HTERT RPE-1 (cell line): Measurements from ENCODE around the gene ITPKB.

Source experiments
- in situ Hi-C: fragments of 300-500 bp; cut with MboI; formaldehyde crosslinking; loops from 4 replicates; pipeline ENCODE4 v1.14.3; 2020; ENCODE audit warnings: low sequenced_read_pairs

Gene ITPKB

DNA sequence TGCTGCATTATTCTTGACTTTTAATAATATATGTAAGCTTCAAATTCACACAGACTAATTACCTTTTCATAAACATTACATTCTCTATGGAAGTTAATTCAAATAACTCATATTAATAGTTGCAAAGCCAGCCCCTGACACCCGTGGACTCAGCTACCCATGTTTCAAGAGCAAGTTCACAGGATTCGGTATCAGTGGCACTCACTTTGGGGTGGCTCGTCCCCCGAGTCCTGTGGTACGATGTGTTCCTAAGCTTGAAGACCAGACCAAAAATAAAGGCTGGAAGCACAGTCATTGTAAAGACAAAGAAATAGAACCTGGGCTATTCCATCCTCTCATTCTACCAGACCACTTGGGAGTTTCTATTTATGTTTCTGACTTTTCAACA lies 70.9 kb downstream of the ITPKB start:
- in situ Hi-C loops, result no loop called here

DNA sequence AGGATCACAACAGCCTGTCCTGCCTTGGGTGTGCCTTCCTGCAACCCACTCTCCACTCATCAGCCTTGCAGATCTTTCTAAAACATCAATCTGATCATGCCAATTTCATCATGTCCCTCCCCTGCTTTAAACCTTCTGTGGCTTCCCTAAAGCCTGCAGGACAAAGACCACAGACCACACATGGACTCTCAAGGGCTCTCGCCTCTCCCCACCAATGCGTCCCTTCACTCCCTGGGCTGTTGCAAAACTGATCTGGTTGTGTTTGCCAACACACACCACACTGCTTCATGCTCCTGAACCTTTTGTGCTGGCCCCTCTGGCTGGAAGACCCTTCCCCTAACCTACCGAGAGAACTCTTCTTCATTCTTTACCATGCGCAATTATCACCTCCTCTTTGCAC lies 72.4 kb downstream of the ITPKB start:
- in situ Hi-C loops, result no loop called here

DNA sequence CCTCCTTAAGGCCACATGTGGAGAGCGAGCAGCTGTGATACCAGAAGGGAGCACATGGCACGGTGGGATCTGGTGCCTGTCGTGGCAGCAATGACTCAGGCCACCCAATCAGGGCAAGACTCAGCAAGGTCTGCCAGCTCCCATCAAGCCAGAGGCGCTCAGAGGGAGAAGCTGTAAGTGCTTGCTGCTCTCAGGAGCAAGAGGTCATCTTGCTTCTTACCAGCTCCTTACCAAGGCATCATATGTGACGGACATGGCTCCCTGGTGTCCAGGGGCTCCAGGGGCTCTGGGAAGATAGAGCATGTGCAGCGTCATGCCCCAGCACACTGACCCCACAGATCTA lies 72.9 kb downstream of the ITPKB start:
- in situ Hi-C loops, result no loop called here

DNA sequence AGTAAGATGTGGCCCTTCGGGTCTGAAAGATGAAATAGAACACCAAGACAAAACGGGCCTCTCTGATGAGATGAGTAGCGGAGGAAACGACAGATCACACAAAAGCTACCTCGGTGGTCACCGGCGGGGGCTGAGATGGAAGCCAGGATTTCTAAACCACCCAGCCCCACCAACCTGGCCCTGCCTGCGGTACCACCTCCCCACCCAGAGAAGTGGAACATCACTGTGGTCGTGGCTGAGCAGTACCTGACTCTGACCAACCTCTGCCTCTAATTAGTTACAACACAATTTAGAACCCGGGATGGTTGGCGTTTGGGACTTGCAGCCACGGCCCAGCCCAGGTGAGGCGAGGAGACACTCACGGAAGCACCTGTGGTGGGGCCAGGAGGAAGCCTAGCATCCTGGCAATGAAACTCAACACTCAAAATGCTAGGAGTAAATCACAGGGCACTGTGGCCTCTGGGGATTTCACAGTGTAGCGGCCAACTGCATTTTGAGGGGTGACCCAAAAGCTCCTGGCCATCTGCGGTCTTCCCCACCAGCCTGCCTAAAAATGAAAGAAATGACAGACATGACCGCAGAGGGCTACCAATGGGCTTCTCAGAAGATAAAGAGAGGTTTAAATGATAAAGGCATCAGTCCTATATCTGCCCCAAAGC lies 73.4 kb downstream of the ITPKB start:
- in situ Hi-C loops, result no loop called here

DNA sequence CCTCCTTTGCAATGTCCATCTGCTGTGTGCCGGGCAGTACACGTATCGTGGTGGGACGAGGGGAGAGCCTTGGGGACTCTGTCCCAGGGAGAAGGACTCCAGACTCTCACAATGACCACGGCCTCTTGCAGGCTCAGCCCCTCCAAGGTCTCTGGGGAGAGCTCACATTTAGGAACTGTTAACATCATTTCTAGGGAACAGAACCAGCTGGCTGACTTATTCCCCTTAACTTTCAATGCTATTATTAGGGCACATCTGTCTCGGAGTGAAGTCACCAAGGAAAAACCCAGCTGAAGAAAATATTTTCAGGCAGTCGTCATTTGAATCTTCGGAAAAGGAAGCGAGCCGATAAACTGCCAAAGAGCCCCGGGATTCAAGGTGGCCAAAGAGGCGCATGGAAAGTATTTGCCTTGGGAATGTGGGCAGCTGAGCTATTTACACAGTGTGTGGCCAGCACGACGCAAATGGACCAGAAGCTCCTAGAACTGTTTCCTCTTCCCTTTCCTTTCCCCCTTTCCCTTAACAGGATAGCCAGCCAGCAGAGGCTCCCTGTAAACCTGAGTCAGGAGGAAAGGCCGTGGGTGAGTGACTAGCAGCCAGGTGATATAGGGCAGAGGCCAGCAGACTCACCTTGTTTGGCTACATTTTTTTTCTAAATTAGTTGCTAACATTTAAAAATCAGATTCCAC lies 74.5 kb downstream of the ITPKB start:
- in situ Hi-C loops, result no loop called here

DNA sequence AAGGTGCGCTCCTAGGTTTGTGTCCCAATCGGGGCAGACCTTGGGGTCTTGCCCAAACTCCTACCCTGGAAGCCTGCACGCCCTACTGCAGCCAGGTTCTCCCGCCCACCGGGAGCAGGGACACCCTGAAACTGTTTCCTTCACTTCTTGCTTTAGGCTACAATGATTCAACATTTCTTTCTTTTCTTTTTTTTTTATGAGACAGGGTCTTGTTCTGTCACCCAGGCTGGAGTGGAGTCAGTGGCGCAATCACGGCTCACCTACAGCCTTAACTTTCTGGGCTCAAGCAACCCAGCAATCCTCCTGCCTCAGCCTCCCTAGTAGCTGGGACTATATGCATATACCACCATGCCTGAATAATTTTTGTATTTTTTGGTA lies 75.8 kb downstream of the ITPKB start:
- in situ Hi-C loops, result no loop called here

DNA sequence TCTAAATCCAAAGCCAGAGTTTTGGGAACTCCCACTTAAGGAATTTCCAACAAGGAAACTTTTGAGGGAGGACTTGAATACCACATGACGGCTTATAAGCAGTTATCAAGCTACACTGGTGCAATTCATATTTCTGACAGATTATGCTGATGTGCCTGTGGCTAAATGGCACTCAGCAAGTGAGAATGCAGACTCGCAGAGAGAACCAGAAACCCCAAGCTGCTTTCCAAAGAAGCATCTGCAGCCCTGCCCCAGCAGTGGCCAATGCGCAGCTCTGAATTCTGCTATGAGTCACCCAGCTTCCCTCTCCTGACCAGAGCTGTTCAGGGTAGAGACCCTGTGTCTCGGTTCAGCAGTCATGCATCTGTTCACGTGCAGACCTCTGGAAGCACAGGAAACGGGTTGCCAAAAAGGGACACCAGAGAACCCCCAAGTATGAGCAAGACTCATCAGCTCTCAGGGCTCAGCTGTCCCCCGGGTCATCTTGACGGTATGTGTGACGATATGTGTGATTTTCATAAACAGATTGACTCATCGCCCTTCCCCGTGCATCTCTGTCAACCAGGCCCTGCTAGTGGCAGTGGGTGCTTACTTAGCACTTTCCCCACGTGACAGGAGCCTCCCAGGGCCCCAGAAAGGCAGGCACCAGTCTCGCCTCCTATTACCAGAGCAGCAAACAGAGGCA lies 76.3 kb downstream of the ITPKB start:
- in situ Hi-C loops, result no loop called here

DNA sequence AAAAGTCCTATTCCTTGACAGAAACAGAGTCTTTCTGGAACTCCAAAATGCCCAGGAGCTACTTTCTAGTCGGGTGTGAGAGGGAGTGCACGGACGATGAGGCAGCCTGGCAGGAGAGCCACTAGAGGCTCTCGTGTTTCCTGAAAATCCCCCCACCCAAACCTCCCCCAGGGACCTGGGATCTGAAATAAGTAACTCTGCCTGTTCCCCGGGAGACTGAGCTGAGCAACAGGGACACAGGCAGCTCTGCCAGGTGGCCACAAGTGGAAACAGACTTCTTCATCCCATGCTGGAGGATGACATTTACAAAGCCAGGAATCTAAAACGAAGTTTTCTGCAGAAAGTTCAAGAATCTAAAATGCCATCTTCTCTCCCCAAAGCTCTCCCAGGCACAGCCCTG lies 77.1 kb downstream of the ITPKB start:
- in situ Hi-C loops, result no loop called here

DNA sequence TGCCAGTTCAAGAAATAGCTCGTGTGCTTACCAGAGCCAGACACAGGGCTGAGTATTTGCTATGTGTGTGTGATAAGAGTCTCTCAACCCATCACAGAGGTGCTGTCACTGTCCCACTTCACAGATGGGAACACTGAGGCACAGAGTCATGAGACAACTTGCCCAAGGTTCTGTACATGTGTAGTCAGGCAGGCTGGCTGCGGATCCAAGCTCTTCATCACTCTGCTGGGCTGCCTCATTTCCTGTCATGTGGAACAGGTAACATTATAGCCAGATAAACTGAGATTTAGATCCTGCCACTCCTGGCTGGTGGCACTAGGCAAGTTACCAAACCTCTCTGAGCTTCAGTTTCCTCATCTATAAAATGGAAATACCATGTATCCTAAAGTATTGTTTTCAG lies 77.8 kb downstream of the ITPKB start:
- in situ Hi-C loops, result no loop called here

DNA sequence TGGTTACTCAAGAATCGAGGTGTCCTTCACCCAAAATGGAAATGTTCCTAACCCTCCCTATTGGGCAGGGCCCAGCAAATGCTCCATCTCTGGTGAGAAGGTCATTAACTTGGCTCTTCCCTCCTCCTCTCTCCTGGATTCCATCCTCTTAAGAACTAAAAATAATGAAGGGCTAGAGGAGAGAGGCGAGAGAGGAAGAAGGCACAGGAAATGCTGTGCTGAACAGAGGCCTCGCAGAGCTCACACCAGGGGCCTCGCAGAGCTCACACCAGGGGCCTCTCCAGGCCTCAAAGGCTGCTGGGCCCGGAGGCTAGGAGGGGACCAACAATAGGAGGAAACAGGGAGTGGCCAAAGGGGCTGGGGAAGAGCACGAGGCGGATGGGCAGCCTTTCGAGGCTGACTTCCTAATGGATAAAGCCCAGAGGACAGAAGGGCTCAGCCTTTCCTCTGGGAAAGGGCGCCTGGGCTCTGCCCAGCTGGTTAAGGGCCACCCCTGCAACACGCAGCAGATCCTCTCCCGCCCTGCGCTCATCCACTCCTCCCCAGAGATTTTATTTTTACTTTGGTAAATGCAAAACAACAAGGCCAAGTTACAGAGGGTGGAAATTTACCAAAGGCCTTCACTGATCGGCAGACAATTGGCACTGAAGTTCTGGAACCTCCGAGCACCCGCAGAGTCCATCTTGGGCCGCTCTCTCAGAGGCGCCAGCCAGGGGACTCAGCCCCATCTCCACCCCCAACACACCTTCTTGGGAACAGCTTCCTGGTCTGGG lies 78.5 kb downstream of the ITPKB start:
- in situ Hi-C loops, result no loop called here

DNA sequence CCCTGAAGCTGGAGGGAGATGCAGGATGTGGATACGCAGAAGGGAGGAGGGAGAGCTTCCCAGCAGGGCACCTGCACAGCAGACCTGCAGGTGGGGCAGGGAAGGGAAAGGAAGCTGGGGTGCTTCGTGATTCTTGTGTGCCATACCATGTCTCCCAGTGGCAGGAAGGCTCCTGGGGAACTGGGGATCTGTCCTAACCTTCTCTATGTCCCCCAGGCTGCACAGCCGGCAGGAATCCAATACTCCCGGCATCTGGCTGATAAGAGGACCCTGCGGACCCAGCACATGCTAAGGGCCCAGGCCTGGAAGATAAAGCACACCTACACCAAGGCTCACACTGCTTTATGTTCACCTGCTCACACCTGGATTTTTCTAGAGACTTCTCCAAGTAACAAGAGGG lies 79.4 kb downstream of the ITPKB start:
- in situ Hi-C loops, result no loop called here

DNA sequence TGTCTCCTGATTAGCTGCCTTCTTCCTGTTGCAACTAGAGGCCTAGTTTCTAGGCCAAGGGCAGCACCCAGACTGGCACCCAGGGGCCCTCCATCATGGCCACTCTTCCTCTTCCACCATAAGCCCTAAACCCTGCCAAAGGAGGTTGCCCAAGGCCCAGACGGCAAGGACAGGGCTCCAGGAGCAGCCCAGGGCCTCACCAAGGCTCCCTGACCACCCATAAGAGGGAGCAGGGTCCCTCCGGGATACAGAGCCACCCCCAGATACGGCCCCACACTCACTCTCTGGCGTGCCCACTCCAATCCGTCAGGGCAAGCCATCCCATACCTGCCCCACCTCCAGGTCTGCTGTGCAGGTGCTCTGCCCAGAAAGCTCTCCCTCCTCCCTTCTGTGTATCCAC lies 79.9 kb downstream of the ITPKB start:
- in situ Hi-C loops, result no loop called here

DNA sequence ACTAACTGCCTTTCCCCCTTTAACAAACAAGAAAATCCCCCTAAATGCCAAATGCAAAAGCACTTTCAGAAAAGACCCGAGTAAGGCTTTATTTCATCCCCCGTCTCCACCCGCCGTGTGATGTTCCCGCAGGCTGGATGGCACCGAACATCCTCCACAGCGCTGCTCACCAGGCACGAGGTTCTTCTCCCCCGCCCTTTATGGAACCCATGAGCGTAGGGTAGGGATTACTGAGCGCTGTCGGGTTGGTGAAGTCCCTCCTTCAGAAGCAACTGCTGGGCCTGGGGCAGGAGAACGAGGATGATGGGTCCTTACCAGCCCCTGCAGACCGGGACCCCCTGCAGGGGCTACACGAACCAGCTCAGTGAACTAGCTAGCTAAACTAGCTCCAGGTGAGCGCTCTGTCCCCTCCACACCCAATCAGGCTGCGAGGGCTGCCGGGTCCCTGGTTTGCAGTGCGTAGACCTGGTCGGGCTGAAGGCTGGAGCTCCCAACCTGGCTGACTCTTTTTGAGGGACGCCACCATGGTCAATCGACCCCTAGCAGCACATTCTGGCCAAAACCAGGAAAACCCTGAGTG lies 80.4 kb downstream of the ITPKB start:
- in situ Hi-C loops, result no loop called here

DNA sequence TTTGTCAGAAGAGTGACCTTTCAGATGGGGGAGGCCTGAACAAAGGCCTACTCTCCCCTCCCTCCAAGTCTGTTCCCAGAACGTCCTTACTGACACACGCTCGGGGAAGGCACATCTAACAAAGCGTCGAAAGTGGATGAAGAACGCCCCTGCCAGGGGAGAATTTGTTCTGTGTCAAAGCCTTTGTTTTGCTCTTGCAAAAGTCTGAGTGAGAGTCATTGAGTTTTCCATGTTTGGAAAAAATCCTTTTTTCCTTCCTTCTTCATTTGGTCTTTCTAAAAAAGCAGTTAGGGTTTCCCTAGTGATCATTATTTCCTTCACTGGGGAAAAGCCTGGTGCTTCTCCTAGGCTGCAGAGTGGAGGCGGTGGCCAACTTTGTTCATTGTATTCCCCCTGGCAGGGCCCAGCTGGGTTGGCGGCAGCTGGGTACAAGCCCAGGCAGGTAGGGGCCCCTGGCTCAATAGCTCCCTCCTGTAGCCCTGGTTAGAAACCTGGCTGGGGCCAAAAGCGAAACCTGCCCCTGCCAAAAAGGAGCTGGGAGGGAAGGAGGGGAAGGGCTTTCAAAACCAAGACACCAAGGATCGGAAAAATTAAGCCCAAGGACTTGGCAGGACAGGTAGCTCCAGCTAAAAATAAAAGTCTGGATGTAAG lies 81.1 kb downstream of the ITPKB start:
- in situ Hi-C loops, result no loop called here

DNA sequence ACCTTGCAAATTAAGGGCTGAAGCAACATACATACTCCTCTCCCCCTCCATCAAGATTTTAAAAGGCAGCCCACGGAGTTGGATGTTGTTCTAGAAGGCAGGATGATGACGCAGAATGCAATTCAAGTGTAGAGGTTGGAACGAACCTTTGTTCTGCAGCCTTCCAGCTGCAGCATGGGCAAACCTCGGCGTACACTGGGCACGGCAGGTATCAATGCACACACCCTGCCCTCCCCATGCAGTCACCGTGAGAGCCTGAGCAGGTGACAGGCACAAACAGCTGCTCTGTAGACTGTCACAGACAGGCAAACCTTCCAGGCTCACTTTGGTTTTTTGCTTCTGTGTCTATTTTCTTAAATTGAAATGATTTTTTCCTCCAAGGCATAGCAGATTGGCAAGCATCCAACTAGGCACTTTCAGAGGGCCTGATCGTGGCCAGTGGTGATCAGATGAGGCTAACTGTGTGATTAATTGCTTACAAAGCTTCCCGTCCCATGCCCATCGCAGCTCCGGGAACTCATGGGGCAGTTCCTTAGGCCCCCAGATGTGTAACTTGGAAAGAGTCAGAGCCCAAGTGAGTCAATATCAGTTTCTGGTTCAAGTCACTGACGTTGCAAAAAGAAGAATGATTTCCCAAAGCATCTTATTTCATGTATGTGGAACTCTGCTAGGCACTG lies 82.3 kb downstream of the ITPKB start:
- in situ Hi-C loops, result no loop called here

DNA sequence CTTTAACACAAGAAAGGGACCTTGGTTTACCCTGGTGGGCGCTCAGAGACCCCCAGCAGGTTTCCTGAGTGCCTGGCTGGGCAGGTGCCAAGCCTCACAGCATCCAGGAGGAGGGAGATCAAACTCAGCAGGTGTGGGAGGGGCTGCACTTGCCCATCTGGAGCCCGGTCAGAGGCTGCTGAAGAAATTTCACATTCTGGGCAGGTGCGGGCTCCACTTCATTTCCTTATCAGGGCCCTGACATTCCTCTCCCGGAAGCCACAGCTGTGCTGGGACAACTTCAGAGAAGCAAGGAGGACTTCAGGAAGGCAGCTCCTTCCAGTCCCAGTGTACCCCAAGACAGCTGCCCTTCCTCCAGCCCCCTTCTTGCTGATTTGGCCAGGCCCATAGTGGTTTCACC lies 82.9 kb downstream of the ITPKB start:
- in situ Hi-C loops, result no loop called here

DNA sequence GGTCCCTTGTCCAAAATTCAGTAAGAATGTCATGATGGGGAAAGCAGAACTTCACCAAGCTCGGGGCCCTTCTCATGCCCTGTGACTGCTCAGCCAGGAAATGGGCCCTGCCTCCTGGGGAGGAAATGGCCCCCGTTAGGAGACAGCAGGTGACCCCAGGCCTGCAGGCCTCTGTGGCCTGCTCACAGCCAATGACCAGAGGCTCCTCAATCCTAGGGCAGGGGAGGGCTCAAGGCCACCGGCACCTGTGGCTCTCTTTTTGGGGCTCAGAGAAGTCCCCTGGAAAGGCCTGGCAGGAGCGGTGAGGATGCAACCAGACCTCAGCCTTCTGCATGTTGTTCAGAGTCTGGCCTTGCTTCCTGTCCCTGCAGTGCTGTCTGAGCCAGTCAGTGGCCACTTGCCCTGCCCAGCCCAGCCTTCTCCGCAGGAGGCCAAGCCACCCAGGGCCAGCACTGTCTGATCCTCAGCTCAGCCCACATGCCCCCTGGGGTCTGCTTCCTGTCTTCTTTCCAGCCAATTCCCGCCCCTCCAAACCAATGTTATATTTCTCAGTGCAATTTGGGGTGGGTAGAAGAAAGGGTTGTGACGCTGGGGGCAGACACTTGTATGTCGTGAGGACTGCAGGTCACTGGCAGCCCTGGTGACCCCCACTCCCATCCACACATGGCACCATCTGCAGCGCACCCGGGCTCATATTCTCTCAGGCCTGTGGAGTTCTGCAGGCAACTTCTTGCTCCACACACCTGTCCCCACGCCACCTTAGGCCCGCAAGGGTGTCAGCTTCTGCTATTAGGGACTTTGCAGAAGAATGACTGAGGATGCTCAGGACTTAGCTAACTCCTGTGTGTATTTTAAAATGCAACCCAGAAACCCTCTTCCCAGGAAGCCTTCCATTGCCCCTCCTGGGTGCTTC lies 83.6 kb downstream of the ITPKB start:
- in situ Hi-C loops, result no loop called here

DNA sequence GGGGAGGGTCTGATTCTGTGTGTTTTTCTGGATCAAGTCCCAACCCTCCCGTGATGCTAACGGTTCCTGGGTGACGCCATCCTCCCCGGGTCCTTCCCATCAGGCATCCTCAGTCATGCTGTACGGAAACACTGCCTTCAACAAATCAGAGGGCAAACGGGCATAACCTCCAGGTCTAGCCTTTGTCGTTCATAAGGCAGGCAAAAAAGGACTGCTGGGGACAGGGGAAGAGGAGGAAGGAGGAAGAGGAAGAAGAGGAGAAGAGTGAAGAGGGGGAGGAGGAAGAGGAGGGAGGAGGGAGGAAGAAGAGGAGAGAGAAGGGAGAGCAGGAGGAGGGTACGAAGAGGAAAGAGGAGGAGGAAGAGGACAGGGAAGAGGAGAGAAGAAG lies 84.4 kb downstream of the ITPKB start:
- in situ Hi-C loops, result no loop called here

DNA sequence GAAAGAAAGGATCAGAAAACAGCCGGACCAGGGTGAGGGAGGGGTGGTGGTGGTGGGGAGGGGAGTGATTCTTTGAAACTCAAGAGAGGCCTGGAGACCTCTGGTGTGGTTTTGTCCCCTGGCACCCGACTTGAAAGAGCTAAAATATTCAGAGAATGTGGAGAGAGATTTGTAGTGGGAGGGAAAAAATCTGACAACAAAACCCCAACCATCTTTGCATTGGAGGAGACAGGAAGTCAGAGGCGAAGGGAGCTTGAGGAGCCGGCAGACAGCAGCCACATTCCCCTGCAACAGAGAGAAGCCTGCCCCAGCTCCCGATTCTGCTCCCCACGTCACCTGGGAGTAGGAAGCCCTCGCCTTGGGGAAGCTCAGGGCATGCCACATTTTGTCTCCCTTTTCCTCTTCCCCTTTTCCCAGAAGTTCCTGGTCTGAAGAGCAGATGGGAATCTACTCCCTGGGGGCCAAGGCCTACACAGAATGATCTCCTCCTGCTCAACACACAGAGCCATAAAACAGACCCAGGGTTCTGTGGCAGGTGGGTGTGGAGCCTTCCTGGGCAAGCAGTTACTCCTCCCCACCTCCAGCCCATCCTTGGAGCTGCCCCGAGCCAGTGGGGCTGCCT lies 84.9 kb downstream of the ITPKB start:
- in situ Hi-C loops, result no loop called here
